Right lung (tissue), 5 donors: ENCODE data around the gene CHSY1. TPM values are rescaled to one million over a fixed set of nuclear protein-coding genes. Genes with fewer than 3 reads are reported as not detected.

Experiments used
- DNase-seq, 2 donors: peaks; one replicate each; pipeline ENCODE4 v3.0.0-alpha.2; 2013
- polyA plus RNA-seq, 5 donors: library from polyadenylated mRNA; unstranded; fragments of 120-200 nt; gene quantifications; one replicate each; pipeline versions ENCODE4 v1.2.1 to v1.2.3, GENCODE V29; 2013; ENCODE audit warnings: inconsistent platforms in 1 of 5, low replicate concordance in 1 of 5; ENCODE audit not compliant: insufficient read length in 5 of 5, insufficient read depth in 1 of 5

CHSY1 gene
- polyA plus RNA-seq, 5 donors, result 47.0 to 54.4 (median 53.6) TPM

- DNase-seq, result no peak
These were observed 98.9 kb downstream of the CHSY1 start for GRCh38 chr15:101152914-101153313.

- DNase-seq, result no peak
These were observed 100.6 kb downstream of the CHSY1 start for GRCh38 chr15:101151288-101151687.

- no peak for DNase-seq
These were observed 101.2 kb downstream of the CHSY1 start for GRCh38 chr15:101150723-101151040.

- no peak for DNase-seq
These were observed 101.8 kb downstream of the CHSY1 start for GRCh38 chr15:101149864-101150722.

- no peak for DNase-seq
These were observed 102.8 kb downstream of the CHSY1 start for GRCh38 chr15:101148881-101149664.

- no peak for DNase-seq
These were observed 103.5 kb downstream of the CHSY1 start for GRCh38 chr15:101148166-101148880.

- DNase-seq, result no peak
These were observed 104.7 kb downstream of the CHSY1 start for GRCh38 chr15:101147181-101147580.

- DNase-seq, result no peak
These were observed 105.6 kb downstream of the CHSY1 start for GRCh38 chr15:101146118-101146702.

- no peak for DNase-seq
These were observed 106.5 kb downstream of the CHSY1 start for GRCh38 chr15:101145362-101145761.

- no peak for DNase-seq
These were observed 108.5 kb downstream of the CHSY1 start for GRCh38 chr15:101143321-101143720.

- DNase-seq, result no peak
These were observed 109.1 kb downstream of the CHSY1 start for GRCh38 chr15:101142711-101143110.

- no peak for DNase-seq
These were observed 109.8 kb downstream of the CHSY1 start for GRCh38 chr15:101141926-101142527.

GRCh38 chr15:101140697-101141065, 111.2 kb downstream of the CHSY1 start:
- DNase-seq, result no peak

- no peak for DNase-seq
These were observed 111.7 kb downstream of the CHSY1 start for GRCh38 chr15:101139986-101140696.

- DNase-seq, result peak; percentile 30 to 31
These were observed 112.7 kb downstream of the CHSY1 start for GRCh38 chr15:101138913-101139880.

GRCh38 chr15:101138086-101138660, 113.7 kb downstream of the CHSY1 start:
- DNase-seq, result no peak

GRCh38 chr15:101137312-101137940, 114.4 kb downstream of the CHSY1 start:
- DNase-seq, result no peak

GRCh38 chr15:101136381-101137268, 115.2 kb downstream of the CHSY1 start:
- no peak for DNase-seq
